H9 (cell line): Measurements from ENCODE around the gene LRCOL1. TPM values are rescaled to one million over a fixed set of nuclear protein-coding genes. Genes with fewer than 3 reads are reported as not detected.
"Not testable (repeated sequence)": the region's sequence is repeated elsewhere in the genome, so short reads cannot be mapped to it uniquely, and the experiment has no call there.

Experiments
- DNase-seq: peaks from one replicate; pipeline ENCODE4 v3.0.0-alpha.2; 2017
- H2AFZ ChIP-seq: one replicate; pipeline ENCODE4 v1.6.1; 2013; ENCODE audit warnings: mild to moderate bottlenecking, low read length, control low read depth, moderate library complexity
- H2AK5ac ChIP-seq: 2 replicates; pipeline ENCODE4 v1.6.1; 2013; ENCODE audit warnings: low read length, control low read depth, mixed read lengths; ENCODE audit not compliant: insufficient read length
- H2BK120ac ChIP-seq: one replicate; pipeline ENCODE4 v1.6.1; 2013; ENCODE audit warnings: low read depth, mild to moderate bottlenecking, low read length, control low read depth, inconsistent platforms; ENCODE audit not compliant: poor library complexity, severe bottlenecking
- H2BK12ac ChIP-seq: 2 replicates; pipeline ENCODE4 v1.6.1; 2013; ENCODE audit warnings: low read length, control low read depth, mixed read lengths, low read depth; ENCODE audit not compliant: insufficient read length
- H2BK15ac ChIP-seq: 2 replicates; pipeline ENCODE4 v1.6.1; 2013; ENCODE audit warnings: low read depth, low read length, control low read depth
- H2BK20ac ChIP-seq: one replicate; pipeline ENCODE4 v1.6.1; 2013; ENCODE audit warnings: low read depth, mild to moderate bottlenecking, low read length, control low read depth, inconsistent platforms; ENCODE audit not compliant: poor library complexity, severe bottlenecking
- H2BK5ac ChIP-seq: 2 replicates; pipeline ENCODE4 v1.6.1; 2013; ENCODE audit warnings: low read length, control low read depth, mixed read lengths; ENCODE audit not compliant: insufficient read length
- H3K14ac ChIP-seq: 2 replicates; pipeline ENCODE4 v1.6.1; 2013; ENCODE audit warnings: low read length, control low read depth; ENCODE audit not compliant: insufficient read depth
- H3K18ac ChIP-seq: 2 replicates; pipeline ENCODE4 v1.6.1; 2013; ENCODE audit warnings: low read depth, mild to moderate bottlenecking, mixed read lengths, low read length, control low read depth; ENCODE audit not compliant: insufficient read length
- H3K23ac ChIP-seq: 2 replicates; pipeline ENCODE4 v1.6.1; 2013; ENCODE audit warnings: low read length, control low read depth, mixed read lengths, low read depth; ENCODE audit not compliant: insufficient read length
- H3K23me2 ChIP-seq: 2 replicates; pipeline ENCODE4 v1.6.1; 2013; ENCODE audit warnings: low read depth, mild to moderate bottlenecking, mixed read lengths, low read length, control low read depth; ENCODE audit not compliant: insufficient read length, poor library complexity, severe bottlenecking
- H3K27ac ChIP-seq: 2 replicates; pipeline ENCODE4 v1.5.1; 2013; ENCODE audit warnings: low read length, control low read depth, mixed read lengths, low read depth; ENCODE audit not compliant: insufficient read length
- H3K27me3 ChIP-seq: 2 replicates; pipeline ENCODE4 v1.6.1; 2013; ENCODE audit warnings: low read length, control low read depth, inconsistent platforms; ENCODE audit not compliant: insufficient read depth
- H3K4ac ChIP-seq: 2 replicates; pipeline ENCODE4 v1.6.1; 2013; ENCODE audit warnings: low read depth, mild to moderate bottlenecking, control low read depth, inconsistent platforms, low read length, moderate library complexity
- H3K4me1 ChIP-seq: 2 replicates; pipeline ENCODE4 v1.6.1; 2013; ENCODE audit warnings: low read length, control low read depth, inconsistent platforms; ENCODE audit not compliant: insufficient read depth
- H3K4me2 ChIP-seq: 2 replicates; pipeline ENCODE4 v1.6.1; 2013; ENCODE audit warnings: low read length, control low read depth, mixed read lengths; ENCODE audit not compliant: insufficient read length, insufficient read depth
- H3K56ac ChIP-seq: 2 replicates; pipeline ENCODE4 v1.6.1; 2013; ENCODE audit warnings: low read depth, mild to moderate bottlenecking, mixed read lengths, low read length, control low read depth; ENCODE audit not compliant: insufficient read length
- H3K79me1 ChIP-seq: 2 replicates; pipeline ENCODE4 v1.6.1; 2013; ENCODE audit warnings: low read depth, mild to moderate bottlenecking, moderate library complexity, low read length, control low read depth, inconsistent platforms; ENCODE audit not compliant: insufficient read depth, poor library complexity, severe bottlenecking
- H3K79me2 ChIP-seq: 2 replicates; pipeline ENCODE4 v1.6.1; 2013; ENCODE audit warnings: low read length, control low read depth, inconsistent platforms; ENCODE audit not compliant: insufficient read depth
- H3K9ac ChIP-seq: 2 replicates; pipeline ENCODE4 v1.6.1; 2013; ENCODE audit warnings: low read length, control low read depth, mixed read lengths; ENCODE audit not compliant: insufficient read length; ENCODE audit errors: extremely low read depth
- H3K9me3 ChIP-seq: one replicate; pipeline ENCODE4 v1.6.1; 2013; ENCODE audit warnings: low read depth, low read length, inconsistent platforms; ENCODE audit not compliant: control insufficient read depth
- H3T11ph ChIP-seq: one replicate; pipeline ENCODE4 v1.6.1; 2013; ENCODE audit warnings: mild to moderate bottlenecking, low read length, control low read depth, inconsistent platforms
- H4K20me1 ChIP-seq: one replicate; pipeline ENCODE4 v1.6.1; 2013; ENCODE audit not compliant: control insufficient read depth, insufficient read length, insufficient read depth
- H4K5ac ChIP-seq: 2 replicates; pipeline ENCODE4 v1.6.1; 2013; ENCODE audit warnings: low read depth, mild to moderate bottlenecking, mixed read lengths, low read length, control low read depth; ENCODE audit not compliant: insufficient read length
- H4K8ac ChIP-seq: replicated peaks from 2 replicates; pipeline ENCODE4 v1.6.1; 2013; ENCODE audit warnings: low read length, control low read depth, mixed read lengths, low read depth; ENCODE audit not compliant: insufficient read length
- H4K91ac ChIP-seq: 2 replicates; pipeline ENCODE4 v1.6.1; 2013; ENCODE audit warnings: low read depth, mild to moderate bottlenecking, moderate library complexity, mixed read lengths, low read length, control low read depth; ENCODE audit not compliant: insufficient read length
- H3K27ac Mint-ChIP-seq, 3 experiments: 2 replicates in 2 of 3; 3 replicates in 1 of 3; pipeline ENCODE4 v1.8.0; 2020 to 2021; ENCODE audit warnings: mixed read lengths in 3 of 3, mild to moderate bottlenecking in 1 of 3, moderate library complexity in 1 of 3
- H3K27me3 Mint-ChIP-seq: 2 replicates; pipeline ENCODE4 v1.8.0; 2021; ENCODE audit warnings: low read depth, mild to moderate bottlenecking, moderate library complexity, mixed read lengths
- H3K36me3 Mint-ChIP-seq, 3 experiments: 2 replicates in 2 of 3; 3 replicates in 1 of 3; pipeline ENCODE4 v1.8.0; 2020 to 2021; ENCODE audit warnings: low read depth in 3 of 3, mixed read lengths in 3 of 3; ENCODE audit not compliant: insufficient read depth in 1 of 3
- H3K4me1 Mint-ChIP-seq, 2 experiments: 2 replicates each; pipeline ENCODE4 v1.8.0; 2020; ENCODE audit warnings: mixed read lengths in 2 of 2
- H3K4me3 Mint-ChIP-seq, 2 experiments: 2 replicates in 1 of 2; 3 replicates in 1 of 2; pipeline ENCODE4 v1.8.0; 2020 to 2021; ENCODE audit warnings: mild to moderate bottlenecking in 2 of 2, mixed read lengths in 2 of 2, moderate library complexity in 1 of 2
- H3K9me3 Mint-ChIP-seq, 2 experiments: 2 replicates in 1 of 2; 3 replicates in 1 of 2; pipeline ENCODE4 v1.8.0; 2020; ENCODE audit warnings: mild to moderate bottlenecking in 2 of 2, mixed read lengths in 2 of 2, moderate library complexity in 1 of 2
- WGBS: extraction: QIAGEN DNeasy Blood & Tissue Kit; methylation state at CpG from one replicate; pipeline ENCODE4 v1.1.7; 2013; ENCODE audit warnings: missing lambda C conversion rate, low lambda C conversion rate, mixed read lengths; ENCODE audit not compliant: insufficient read length; ENCODE audit errors: extremely low coverage; 5-methylcytosine and 5-hydroxymethylcytosine counted together
- total RNA-seq: library from RNA; stranded (reverse); gene quantifications from 2 replicates; pipeline ENCODE4 v1.2.1, GENCODE V29; 2021
- TF ChIP-seq, protein P1 (sequence below): fragments of 200-600 bp; sonication (generic); conservative IDR thresholded peaks from 3 replicates; pipeline ENCODE4 v1.8.0; 2021; ENCODE audit warnings: antibody characterized with exemption, mild to moderate bottlenecking

Gene LRCOL1
- total RNA-seq, 1 experiment from 2014 or later, result not detected

DNA sequence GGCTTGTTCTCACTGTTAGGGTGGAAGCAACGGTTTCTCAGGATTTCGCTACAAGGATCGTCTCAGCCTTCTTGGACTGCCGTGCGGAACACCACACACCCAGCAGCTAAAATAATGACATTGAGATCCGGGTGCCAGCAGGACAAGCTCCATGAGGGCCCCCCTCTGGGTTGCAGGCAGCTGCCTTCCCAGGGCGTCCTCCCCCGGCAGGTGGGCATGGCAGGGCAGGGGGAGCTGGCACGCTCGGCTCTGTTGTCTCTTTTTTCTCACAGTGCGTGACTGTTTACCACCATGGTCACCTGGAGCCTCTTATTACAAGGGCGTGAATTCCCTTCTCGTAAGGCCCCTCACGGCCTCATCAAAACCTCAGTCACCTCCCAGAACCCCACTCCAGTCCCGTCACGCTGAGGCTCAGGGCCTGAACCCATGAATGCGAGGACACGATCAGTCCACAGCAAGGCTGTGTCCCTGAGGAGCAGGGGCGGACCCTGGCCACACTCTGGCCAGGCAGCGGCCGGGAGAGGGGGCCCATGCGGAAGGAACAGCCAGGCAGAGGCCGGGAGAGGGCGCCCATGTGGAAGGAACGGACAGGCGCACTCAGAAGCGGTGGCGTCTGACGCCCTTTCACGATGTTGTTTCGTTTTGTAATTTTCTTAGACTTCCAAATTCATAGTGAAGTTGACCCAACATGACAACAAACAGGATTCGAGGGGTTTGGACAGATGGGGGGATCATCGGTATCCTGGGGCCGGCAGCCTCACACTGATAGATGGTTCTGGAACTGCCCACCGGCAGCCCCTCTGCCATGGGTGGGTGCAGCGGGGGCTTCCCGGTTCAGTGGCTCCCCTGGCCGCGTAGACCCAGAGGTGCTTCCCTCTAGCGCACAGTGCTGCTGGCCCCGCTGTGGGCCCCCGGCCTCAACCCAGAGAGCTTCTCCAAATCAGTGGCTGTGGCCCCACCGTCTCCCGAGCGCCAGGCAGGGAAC is 10.0 kb downstream of the LRCOL1 start:
- H2BK5ac ChIP-seq, result no peak overlapping the region
- H3K56ac ChIP-seq, result no peak overlapping the region
- peak; percentile 87 for DNase-seq
- no peak overlapping the region for H3K9ac ChIP-seq
- H3K23me2 ChIP-seq, result peaks cover 4% of the 10 kb centered on the region
- H3K36me3 Mint-ChIP-seq, result no peaks in the 10 kb centered on the region; a peak in 1 of 7 replicates
- H3K27ac ChIP-seq, result no peak overlapping the region
- no peaks in the 10 kb centered on the region for H3K79me2 ChIP-seq
- H3K18ac ChIP-seq, result no peak overlapping the region
- H3K27me3 ChIP-seq, result peaks cover 17% of the 10 kb centered on the region
- H2BK20ac ChIP-seq, result no peak overlapping the region
- H3K23ac ChIP-seq, result no peak overlapping the region
- no peaks in the 10 kb centered on the region for H3K9me3 ChIP-seq
- H4K91ac ChIP-seq, result no peak overlapping the region
- no peak overlapping the region for H2BK12ac ChIP-seq
- no peak overlapping the region for H4K5ac ChIP-seq
- H4K8ac ChIP-seq, result no peak overlapping the region
- H2BK120ac ChIP-seq, result no peak overlapping the region
- H2BK15ac ChIP-seq, result no peak overlapping the region
- H3K27ac Mint-ChIP-seq, result no peak overlapping the region
- H2AFZ ChIP-seq, result no peak overlapping the region
- peaks cover 0 to 2% of the 10 kb centered on the region in 2 experiments; a peak in 2 of 5 replicates for H3K9me3 Mint-ChIP-seq
- no peak overlapping the region for H3T11ph ChIP-seq
- H3K4me2 ChIP-seq, result peak overlapping the region; percentile 23
- TF ChIP-seq, protein P1, sequence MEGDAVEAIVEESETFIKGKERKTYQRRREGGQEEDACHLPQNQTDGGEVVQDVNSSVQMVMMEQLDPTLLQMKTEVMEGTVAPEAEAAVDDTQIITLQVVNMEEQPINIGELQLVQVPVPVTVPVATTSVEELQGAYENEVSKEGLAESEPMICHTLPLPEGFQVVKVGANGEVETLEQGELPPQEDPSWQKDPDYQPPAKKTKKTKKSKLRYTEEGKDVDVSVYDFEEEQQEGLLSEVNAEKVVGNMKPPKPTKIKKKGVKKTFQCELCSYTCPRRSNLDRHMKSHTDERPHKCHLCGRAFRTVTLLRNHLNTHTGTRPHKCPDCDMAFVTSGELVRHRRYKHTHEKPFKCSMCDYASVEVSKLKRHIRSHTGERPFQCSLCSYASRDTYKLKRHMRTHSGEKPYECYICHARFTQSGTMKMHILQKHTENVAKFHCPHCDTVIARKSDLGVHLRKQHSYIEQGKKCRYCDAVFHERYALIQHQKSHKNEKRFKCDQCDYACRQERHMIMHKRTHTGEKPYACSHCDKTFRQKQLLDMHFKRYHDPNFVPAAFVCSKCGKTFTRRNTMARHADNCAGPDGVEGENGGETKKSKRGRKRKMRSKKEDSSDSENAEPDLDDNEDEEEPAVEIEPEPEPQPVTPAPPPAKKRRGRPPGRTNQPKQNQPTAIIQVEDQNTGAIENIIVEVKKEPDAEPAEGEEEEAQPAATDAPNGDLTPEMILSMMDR, result peak; percentile 75
- H3K27me3 Mint-ChIP-seq, result peaks cover 87% of the 10 kb centered on the region
- peak overlapping the region; percentile 36 to 54; a peak in 4 of 5 replicates for H3K4me3 Mint-ChIP-seq
- no peaks in the 10 kb centered on the region for H3K79me1 ChIP-seq
- no peaks in the 10 kb centered on the region for H3K4me1 ChIP-seq
- H3K4ac ChIP-seq, result no peak overlapping the region
- no peak overlapping the region for H3K14ac ChIP-seq
- no peaks in the 10 kb centered on the region for H4K20me1 ChIP-seq
- WGBS, result no CpG with 5 or more reads among the region's 45 CpGs
- peaks cover 13 to 25% of the 10 kb centered on the region in 2 experiments for H3K4me1 Mint-ChIP-seq
- no peak overlapping the region for H2AK5ac ChIP-seq

DNA sequence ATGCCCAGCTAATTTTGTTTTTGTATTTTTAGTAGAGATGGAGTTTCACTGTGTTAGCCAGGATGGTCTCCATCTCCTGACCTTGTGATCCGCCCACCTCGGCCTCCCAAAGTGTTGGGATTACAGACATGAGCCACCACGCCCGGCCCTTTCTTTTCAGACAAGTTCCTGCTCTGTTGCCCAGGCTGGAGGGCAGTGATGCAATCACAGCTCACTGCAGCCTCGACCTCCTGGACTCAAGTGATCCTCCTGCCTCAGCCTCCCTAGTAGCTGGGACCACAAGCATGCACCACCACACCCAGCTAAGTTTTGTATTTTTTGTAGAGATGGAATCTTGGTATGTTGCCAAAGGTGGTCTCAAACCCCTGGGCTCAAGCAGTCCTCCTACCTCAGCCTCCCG is 10.9 kb downstream of the LRCOL1 start:
- H3K18ac ChIP-seq, H3K56ac ChIP-seq, H4K20me1 ChIP-seq, H2AK5ac ChIP-seq, H3K79me1 ChIP-seq, H3T11ph ChIP-seq, H3K9me3 Mint-ChIP-seq, H3K23ac ChIP-seq, H3K79me2 ChIP-seq, H2AFZ ChIP-seq, H3K14ac ChIP-seq, H2BK20ac ChIP-seq, H3K4me2 ChIP-seq, H3K9ac ChIP-seq, H2BK15ac ChIP-seq, H2BK12ac ChIP-seq, H3K27ac ChIP-seq, DNase-seq, H2BK5ac ChIP-seq, H3K23me2 ChIP-seq, H2BK120ac ChIP-seq, H3K36me3 Mint-ChIP-seq, H3K4ac ChIP-seq, H4K8ac ChIP-seq, H4K5ac ChIP-seq, H3K27ac Mint-ChIP-seq, H3K9me3 ChIP-seq, H4K91ac ChIP-seq, H3K4me1 ChIP-seq: not testable (repeated sequence)
- Mint-ChIP-seq H3K4me1 (peaks cover 13 to 25% of the 10 kb centered on the region in 2 experiments), H3K4me3 (peak overlapping the region; percentile 33 to 40; a peak in 3 of 5 replicates), H3K27me3 (peaks cover 86% of the 10 kb centered on the region)
- no CpG with 5 or more reads among the region's 6 CpGs for WGBS
- peaks cover 17% of the 10 kb centered on the region for H3K27me3 ChIP-seq
